Measurements from ENCODE around the gene STK32B.

- TF ChIP-seq EP300 (IDR thresholded peaks at IDR 0.05) (no peak), CTCF (IDR thresholded peaks at IDR 0.05) (no peak), JUNB (IDR thresholded peaks at IDR 0.05) (no peak)
These were observed 10.2 kb upstream of the STK32B start for GRCh38 chr4:5040856-5041620.

Measured in A549 (cell line).